ENCODE measurements around the gene TRAPPC10. TPM values are rescaled to one million over a fixed set of nuclear protein-coding genes. Genes with fewer than 3 reads are reported as not detected.

TRAPPC10 gene
- total and polyA plus RNA-seq, 2 of the 8 experiments (the other 6 are each of a cell fraction or from before 2014, with no cell fraction given): 18.5 to 29.8 TPM

DNA sequence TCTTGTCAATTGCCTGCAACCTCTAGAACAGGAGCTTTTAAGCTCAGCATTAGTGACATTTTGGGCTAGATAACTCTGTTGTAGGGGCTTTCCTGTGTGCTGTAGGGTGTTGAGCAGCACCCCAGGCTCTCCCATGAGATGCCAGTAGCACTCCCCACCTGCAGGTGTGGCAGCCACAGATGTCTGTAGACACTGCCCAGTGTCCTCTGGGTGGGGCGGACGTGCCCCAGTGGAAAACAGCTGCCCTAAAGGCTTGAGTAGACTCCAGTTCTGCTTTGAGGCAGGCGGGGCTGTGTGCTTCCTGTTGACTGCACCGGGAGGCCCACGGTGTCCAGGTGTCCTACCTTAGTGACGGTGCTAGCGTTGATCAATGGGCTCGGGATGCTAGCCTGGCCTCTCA is 78.2 kb downstream of the TRAPPC10 start (continued):
- TF ChIP-seq SRF (IDR thresholded peaks at IDR 0.05; ENCODE audit: low read depth, low read length): no peak
- no peak for TF ChIP-seq CBX5 (IDR thresholded peaks at IDR 0.05; ENCODE audit: low read depth, low read length)
- TF ChIP-seq MAFK (IDR thresholded peaks at IDR 0.05; ENCODE audit: low read depth, low read length): no peak
- TF ChIP-seq RBBP5 (IDR thresholded peaks at IDR 0.05; ENCODE audit: borderline replicate concordance, low read depth, low read length): no peak
- TF ChIP-seq, protein P1, sequence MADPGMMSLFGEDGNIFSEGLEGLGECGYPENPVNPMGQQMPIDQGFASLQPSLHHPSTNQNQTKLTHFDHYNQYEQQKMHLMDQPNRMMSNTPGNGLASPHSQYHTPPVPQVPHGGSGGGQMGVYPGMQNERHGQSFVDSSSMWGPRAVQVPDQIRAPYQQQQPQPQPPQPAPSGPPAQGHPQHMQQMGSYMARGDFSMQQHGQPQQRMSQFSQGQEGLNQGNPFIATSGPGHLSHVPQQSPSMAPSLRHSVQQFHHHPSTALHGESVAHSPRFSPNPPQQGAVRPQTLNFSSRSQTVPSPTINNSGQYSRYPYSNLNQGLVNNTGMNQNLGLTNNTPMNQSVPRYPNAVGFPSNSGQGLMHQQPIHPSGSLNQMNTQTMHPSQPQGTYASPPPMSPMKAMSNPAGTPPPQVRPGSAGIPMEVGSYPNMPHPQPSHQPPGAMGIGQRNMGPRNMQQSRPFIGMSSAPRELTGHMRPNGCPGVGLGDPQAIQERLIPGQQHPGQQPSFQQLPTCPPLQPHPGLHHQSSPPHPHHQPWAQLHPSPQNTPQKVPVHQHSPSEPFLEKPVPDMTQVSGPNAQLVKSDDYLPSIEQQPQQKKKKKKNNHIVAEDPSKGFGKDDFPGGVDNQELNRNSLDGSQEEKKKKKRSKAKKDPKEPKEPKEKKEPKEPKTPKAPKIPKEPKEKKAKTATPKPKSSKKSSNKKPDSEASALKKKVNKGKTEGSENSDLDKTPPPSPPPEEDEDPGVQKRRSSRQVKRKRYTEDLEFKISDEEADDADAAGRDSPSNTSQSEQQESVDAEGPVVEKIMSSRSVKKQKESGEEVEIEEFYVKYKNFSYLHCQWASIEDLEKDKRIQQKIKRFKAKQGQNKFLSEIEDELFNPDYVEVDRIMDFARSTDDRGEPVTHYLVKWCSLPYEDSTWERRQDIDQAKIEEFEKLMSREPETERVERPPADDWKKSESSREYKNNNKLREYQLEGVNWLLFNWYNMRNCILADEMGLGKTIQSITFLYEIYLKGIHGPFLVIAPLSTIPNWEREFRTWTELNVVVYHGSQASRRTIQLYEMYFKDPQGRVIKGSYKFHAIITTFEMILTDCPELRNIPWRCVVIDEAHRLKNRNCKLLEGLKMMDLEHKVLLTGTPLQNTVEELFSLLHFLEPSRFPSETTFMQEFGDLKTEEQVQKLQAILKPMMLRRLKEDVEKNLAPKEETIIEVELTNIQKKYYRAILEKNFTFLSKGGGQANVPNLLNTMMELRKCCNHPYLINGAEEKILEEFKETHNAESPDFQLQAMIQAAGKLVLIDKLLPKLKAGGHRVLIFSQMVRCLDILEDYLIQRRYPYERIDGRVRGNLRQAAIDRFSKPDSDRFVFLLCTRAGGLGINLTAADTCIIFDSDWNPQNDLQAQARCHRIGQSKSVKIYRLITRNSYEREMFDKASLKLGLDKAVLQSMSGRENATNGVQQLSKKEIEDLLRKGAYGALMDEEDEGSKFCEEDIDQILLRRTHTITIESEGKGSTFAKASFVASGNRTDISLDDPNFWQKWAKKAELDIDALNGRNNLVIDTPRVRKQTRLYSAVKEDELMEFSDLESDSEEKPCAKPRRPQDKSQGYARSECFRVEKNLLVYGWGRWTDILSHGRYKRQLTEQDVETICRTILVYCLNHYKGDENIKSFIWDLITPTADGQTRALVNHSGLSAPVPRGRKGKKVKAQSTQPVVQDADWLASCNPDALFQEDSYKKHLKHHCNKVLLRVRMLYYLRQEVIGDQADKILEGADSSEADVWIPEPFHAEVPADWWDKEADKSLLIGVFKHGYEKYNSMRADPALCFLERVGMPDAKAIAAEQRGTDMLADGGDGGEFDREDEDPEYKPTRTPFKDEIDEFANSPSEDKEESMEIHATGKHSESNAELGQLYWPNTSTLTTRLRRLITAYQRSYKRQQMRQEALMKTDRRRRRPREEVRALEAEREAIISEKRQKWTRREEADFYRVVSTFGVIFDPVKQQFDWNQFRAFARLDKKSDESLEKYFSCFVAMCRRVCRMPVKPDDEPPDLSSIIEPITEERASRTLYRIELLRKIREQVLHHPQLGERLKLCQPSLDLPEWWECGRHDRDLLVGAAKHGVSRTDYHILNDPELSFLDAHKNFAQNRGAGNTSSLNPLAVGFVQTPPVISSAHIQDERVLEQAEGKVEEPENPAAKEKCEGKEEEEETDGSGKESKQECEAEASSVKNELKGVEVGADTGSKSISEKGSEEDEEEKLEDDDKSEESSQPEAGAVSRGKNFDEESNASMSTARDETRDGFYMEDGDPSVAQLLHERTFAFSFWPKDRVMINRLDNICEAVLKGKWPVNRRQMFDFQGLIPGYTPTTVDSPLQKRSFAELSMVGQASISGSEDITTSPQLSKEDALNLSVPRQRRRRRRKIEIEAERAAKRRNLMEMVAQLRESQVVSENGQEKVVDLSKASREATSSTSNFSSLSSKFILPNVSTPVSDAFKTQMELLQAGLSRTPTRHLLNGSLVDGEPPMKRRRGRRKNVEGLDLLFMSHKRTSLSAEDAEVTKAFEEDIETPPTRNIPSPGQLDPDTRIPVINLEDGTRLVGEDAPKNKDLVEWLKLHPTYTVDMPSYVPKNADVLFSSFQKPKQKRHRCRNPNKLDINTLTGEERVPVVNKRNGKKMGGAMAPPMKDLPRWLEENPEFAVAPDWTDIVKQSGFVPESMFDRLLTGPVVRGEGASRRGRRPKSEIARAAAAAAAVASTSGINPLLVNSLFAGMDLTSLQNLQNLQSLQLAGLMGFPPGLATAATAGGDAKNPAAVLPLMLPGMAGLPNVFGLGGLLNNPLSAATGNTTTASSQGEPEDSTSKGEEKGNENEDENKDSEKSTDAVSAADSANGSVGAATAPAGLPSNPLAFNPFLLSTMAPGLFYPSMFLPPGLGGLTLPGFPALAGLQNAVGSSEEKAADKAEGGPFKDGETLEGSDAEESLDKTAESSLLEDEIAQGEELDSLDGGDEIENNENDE (IDR thresholded peaks at IDR 0.05; ENCODE audit: insufficient replicate concordance, low read length): no peak
- no peak for TF ChIP-seq NRF1 (IDR thresholded peaks at IDR 0.05; ENCODE audit: low read depth, low read length)
